WTC11 (cell line): ENCODE measurements around the gene SLC25A46. TPM values are rescaled to one million over a fixed set of nuclear protein-coding genes. Genes with fewer than 3 reads are reported as not detected.

ENCODE experiments used
- ATAC-seq: fragments of 200-7000 bp; cut with Tn5 transposase; 2 replicates; pipeline ENCODE4 v1.10.0; 2021; ENCODE audit warnings: mild to moderate bottlenecking, moderate library complexity
- CTCF ChIA-PET: fragments of 300-600 bp; sonication (Branson Sonifier 250); formaldehyde crosslinking; loops from one replicate; lab custom pipeline; 2021; ENCODE audit warnings: antibody characterized with exemption; lab: Charles Lee
- POLR2A ChIA-PET: fragments of 350-600 bp; sonication (Branson Sonifier 250); formaldehyde crosslinking; loops from one replicate; lab custom pipeline; 2021; ENCODE audit warnings: antibody characterized with exemption; lab: Charles Lee
- DNase-seq: peaks from one replicate; pipeline ENCODE4 v3.0.0; 2021; ENCODE audit warnings: low spot score
- H3K27ac Mint-ChIP-seq: 2 replicates; pipeline ENCODE4 v1.8.0; 2021; ENCODE audit warnings: mixed read lengths
- H3K27me3 Mint-ChIP-seq: 2 replicates; pipeline ENCODE4 v1.8.0; 2021; ENCODE audit warnings: low read depth, mild to moderate bottlenecking, moderate library complexity, mixed read lengths
- H3K36me3 Mint-ChIP-seq: 2 replicates; pipeline ENCODE4 v1.8.0; 2021; ENCODE audit warnings: mixed read lengths
- H3K4me1 Mint-ChIP-seq: 2 replicates; pipeline ENCODE4 v1.8.0; 2022; ENCODE audit warnings: mixed read lengths
- H3K4me3 Mint-ChIP-seq: 2 replicates; pipeline ENCODE4 v1.8.0; 2021; ENCODE audit warnings: mild to moderate bottlenecking, moderate library complexity, mixed read lengths
- H3K9me3 Mint-ChIP-seq: 2 replicates; pipeline ENCODE4 v1.8.0; 2021; ENCODE audit warnings: mixed read lengths
- CREB1 ChIP-seq: sonication (generic); formaldehyde crosslinking; IDR thresholded peaks from 2 replicates; pipeline ENCODE4 v1.8.0; 2023; ENCODE audit warnings: mild to moderate bottlenecking, missing genetic modification reagents
- CREM ChIP-seq: sonication (generic); formaldehyde crosslinking; IDR thresholded peaks from 2 replicates; pipeline ENCODE4 v1.8.1; 2022; ENCODE audit warnings: mild to moderate bottlenecking, missing genetic modification reagents, moderate library complexity
- CTCF ChIP-seq: fragments of 200-600 bp; IDR thresholded peaks from 2 replicates; pipeline ENCODE4 v1.8.0; 2022; ENCODE audit warnings: antibody characterized with exemption
- ELF4 ChIP-seq: sonication (generic); formaldehyde crosslinking; IDR thresholded peaks from 2 replicates; pipeline ENCODE4 v1.8.1; 2022; ENCODE audit warnings: low read depth, mild to moderate bottlenecking, moderate library complexity, missing genetic modification reagents
- FOXP4 ChIP-seq: sonication (generic); formaldehyde crosslinking; IDR thresholded peaks from 2 replicates; pipeline ENCODE4 v1.8.0; 2022; ENCODE audit warnings: mild to moderate bottlenecking, missing genetic modification reagents
- GABPB1 ChIP-seq: sonication (generic); formaldehyde crosslinking; IDR thresholded peaks from 2 replicates; pipeline ENCODE4 v1.8.1; 2023; ENCODE audit warnings: mild to moderate bottlenecking, missing genetic modification reagents
- KAT7 ChIP-seq: sonication (generic); formaldehyde crosslinking; IDR thresholded peaks from 2 replicates; pipeline ENCODE4 v1.8.1; 2023; ENCODE audit warnings: missing genetic modification reagents, mild to moderate bottlenecking, borderline replicate concordance
- MYBL2 ChIP-seq: sonication (generic); formaldehyde crosslinking; IDR thresholded peaks from 2 replicates; pipeline ENCODE4 v1.8.1; 2023; ENCODE audit warnings: mild to moderate bottlenecking, moderate library complexity, missing genetic modification reagents
- NFYB ChIP-seq: sonication (generic); formaldehyde crosslinking; conservative IDR thresholded peaks from 2 replicates; pipeline ENCODE4 v1.8.0; 2022; ENCODE audit warnings: low read depth, missing genetic modification reagents
- NR1H2 ChIP-seq: sonication (generic); formaldehyde crosslinking; IDR thresholded peaks from 2 replicates; pipeline ENCODE4 v1.9.0; 2021; ENCODE audit warnings: mild to moderate bottlenecking, moderate library complexity, missing genetic modification reagents
- PREB ChIP-seq: sonication (generic); formaldehyde crosslinking; IDR thresholded peaks from 2 replicates; pipeline ENCODE4 v1.8.1; 2022; ENCODE audit warnings: mild to moderate bottlenecking, missing genetic modification reagents, moderate library complexity, borderline replicate concordance
- SOX15 ChIP-seq: fragments of 250-450 bp; sonication (Bioruptor Pico); IDR thresholded peaks from 2 replicates; pipeline ENCODE4 v1.9.0; 2021; ENCODE audit warnings: mild to moderate bottlenecking
- TEAD1 ChIP-seq: sonication (generic); formaldehyde crosslinking; IDR thresholded peaks from 2 replicates; pipeline ENCODE4 v1.8.0; 2022; ENCODE audit warnings: mild to moderate bottlenecking, missing genetic modification reagents
- USF1 ChIP-seq: sonication (generic); formaldehyde crosslinking; IDR thresholded peaks from 2 replicates; pipeline ENCODE4 v1.8.0; 2022; ENCODE audit warnings: mild to moderate bottlenecking, missing genetic modification reagents
- USF2 ChIP-seq: sonication (generic); formaldehyde crosslinking; IDR thresholded peaks from 2 replicates; pipeline ENCODE4 v1.8.1; 2023; ENCODE audit warnings: mild to moderate bottlenecking, missing genetic modification reagents, moderate library complexity
- ZNF532 ChIP-seq: fragments of 250-450 bp; sonication (Bioruptor Pico); IDR thresholded peaks from 2 replicates; pipeline ENCODE4 v1.9.0; 2021; ENCODE audit warnings: mild to moderate bottlenecking, borderline replicate concordance
- total RNA-seq: library from RNA; stranded (reverse); gene quantifications from 3 replicates; pipeline ENCODE4 v1.2.3, GENCODE V29; 2021

Gene SLC25A46
- total RNA-seq, 1 experiment from 2014 or later: 19.2 TPM

GRCh38 chr5:110718311-110718710, 20.5 kb upstream of the SLC25A46 start (continued):
- no peak for TF ChIP-seq KAT7

- DNase-seq: peak; percentile 75
- H3K9me3 Mint-ChIP-seq: peaks cover 5% of the 10 kb centered on the region; the same call in 1 of the 2 replicates
- peak within 1 kb of the TSS; percentile 74; the same call in 1 of the 2 replicates for H3K27ac Mint-ChIP-seq
- CTCF ChIA-PET: no interaction called here
- H3K4me1 Mint-ChIP-seq: peaks cover 2% of the 10 kb centered on the region; the same call in 1 of the 2 replicates
- H3K27me3 Mint-ChIP-seq: no peaks in the 10 kb centered on the region; the same call in 1 of the 2 replicates
- peak; percentile 100 for ATAC-seq
- H3K36me3 Mint-ChIP-seq: no peaks in the 10 kb centered on the region
- TF ChIP-seq NR1H2 (CRISPR knock-in tag) (no peak), NFYB (CRISPR knock-in tag) (peak; percentile 52), MYBL2 (CRISPR knock-in tag) (no peak), USF1 (CRISPR knock-in tag) (peak; percentile 89), CTCF (no peak), CREB1 (no peak), ZNF532 (CRISPR knock-in tag) (no peak), PREB (CRISPR knock-in tag) (no peak), GABPB1 (no peak), CREM (CRISPR knock-in tag) (peak; percentile 57; the same call in 1 of the 2 replicates), ELF4 (CRISPR knock-in tag) (no peak), USF2 (peak; percentile 93), TEAD1 (CRISPR knock-in tag) (no peak), SOX15 (CRISPR knock-in tag) (no peak), FOXP4 (CRISPR knock-in tag) (no peak)
- peak within 1 kb of the TSS; percentile 87 for H3K4me3 Mint-ChIP-seq
- POLR2A ChIA-PET: no interaction called here
Measured at GRCh38 chr5:110726249-110727024, 12.4 kb upstream of the SLC25A46 start, which contains the start of gene TMEM232. Gene TMEM232 (minus strand): TSS chr5:110726671. CDS start chr5:110667352, 59,319 bp downstream.
